HG03095 (cell line): ENCODE measurements around the gene NCOR1.
"Not testable (repeated sequence)": the region's sequence is repeated elsewhere in the genome, so short reads cannot be mapped to it uniquely, and the experiment has no call there.

Experiments used
- ATAC-seq: cut with Tn5 transposase; IDR thresholded peaks from one replicate; pipeline ENCODE4 v1.9.1; 2021; ENCODE audit warnings: moderate library complexity; ENCODE audit not compliant: unreplicated experiment

NCOR1 gene

GRCh38 chr17:16215273-16215964 is at the start of gene NCOR1:
TSS of gene NCOR1 (minus strand) at chr17:16215534. CDS start at chr17:16194569, 20,965 bp downstream.
- peak; percentile 68 for ATAC-seq

GRCh38 chr17:16262201-16262600 is 46.9 kb upstream of the NCOR1 start:
- ATAC-seq = no peak

GRCh38 chr17:16261049-16261448 is 45.7 kb upstream of the NCOR1 start:
- ATAC-seq = no peak

GRCh38 chr17:16259926-16260325 is 44.6 kb upstream of the NCOR1 start:
- ATAC-seq = no peak

- no peak for ATAC-seq
These were observed 43.6 kb upstream of the NCOR1 start for GRCh38 chr17:16258901-16259300.

GRCh38 chr17:16255481-16255921 is 40.2 kb upstream of the NCOR1 start:
- ATAC-seq = no peak

GRCh38 chr17:16254773-16255400 is 39.6 kb upstream of the NCOR1 start:
- no peak for ATAC-seq

- ATAC-seq = no peak
These were observed 36.2 kb upstream of the NCOR1 start for GRCh38 chr17:16251556-16251955.

GRCh38 chr17:16251043-16251442 is 35.7 kb upstream of the NCOR1 start:
- no peak for ATAC-seq

GRCh38 chr17:16250635-16251034 is 35.3 kb upstream of the NCOR1 start:
- ATAC-seq = no peak

GRCh38 chr17:16247586-16247984 is 32.3 kb upstream of the NCOR1 start:
- no peak for ATAC-seq

GRCh38 chr17:16243801-16244567 is 28.6 kb upstream of the NCOR1 start:
- no peak for ATAC-seq

- no peak for ATAC-seq
These were observed 28.1 kb upstream of the NCOR1 start for GRCh38 chr17:16243385-16243784.

GRCh38 chr17:16241906-16242399 is 26.6 kb upstream of the NCOR1 start:
- no peak for ATAC-seq

- ATAC-seq = no peak
These were observed 24.6 kb upstream of the NCOR1 start for GRCh38 chr17:16239931-16240330.

GRCh38 chr17:16232391-16232790 is 17.1 kb upstream of the NCOR1 start:
- ATAC-seq = no peak

- not testable (repeated sequence) for ATAC-seq
These were observed 14.7 kb upstream of the NCOR1 start for GRCh38 chr17:16229912-16230561.

GRCh38 chr17:16222406-16222805 is 7.1 kb upstream of the NCOR1 start:
- ATAC-seq = no peak

GRCh38 chr17:16217002-16217635 is 1.8 kb upstream of the NCOR1 start, which contains the start of gene PIGL:
TSS of gene PIGL (plus strand) at chr17:16217210. CDS start at chr17:16217227, 17 bp downstream.
- peak; percentile 32 for ATAC-seq

- ATAC-seq = not testable (repeated sequence)
These were observed 1.1 kb upstream of the NCOR1 start for GRCh38 chr17:16216341-16217001.
